ENCODE measurements around the gene PCDH9.

PCDH9 gene

GRCh38 chr13:67084066-67084465 lies 146.1 kb downstream of the PCDH9 start:
- no peak for DNase-seq (ENCODE audit: low spot score)

DNA sequence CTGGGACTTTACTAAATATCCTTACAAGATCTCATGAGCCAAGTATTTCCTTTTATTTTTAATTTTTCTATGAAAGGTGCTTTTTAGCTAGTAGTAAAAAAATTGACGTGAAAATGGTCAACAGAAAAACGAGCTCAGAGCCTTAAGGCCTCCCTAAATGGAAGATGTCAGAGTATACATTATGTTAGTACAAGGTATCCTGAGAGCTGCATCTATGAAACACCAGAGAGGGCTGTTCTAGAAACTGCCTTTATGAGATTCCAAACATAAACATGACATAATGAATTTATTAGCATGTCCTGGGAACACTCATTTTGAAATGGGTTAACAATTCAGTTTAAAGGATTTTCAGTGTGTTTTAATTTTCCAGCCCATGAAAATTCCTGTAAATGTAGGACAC lies 146.6 kb downstream of the PCDH9 start:
- no peak for DNase-seq (ENCODE audit: low spot score)

DNA sequence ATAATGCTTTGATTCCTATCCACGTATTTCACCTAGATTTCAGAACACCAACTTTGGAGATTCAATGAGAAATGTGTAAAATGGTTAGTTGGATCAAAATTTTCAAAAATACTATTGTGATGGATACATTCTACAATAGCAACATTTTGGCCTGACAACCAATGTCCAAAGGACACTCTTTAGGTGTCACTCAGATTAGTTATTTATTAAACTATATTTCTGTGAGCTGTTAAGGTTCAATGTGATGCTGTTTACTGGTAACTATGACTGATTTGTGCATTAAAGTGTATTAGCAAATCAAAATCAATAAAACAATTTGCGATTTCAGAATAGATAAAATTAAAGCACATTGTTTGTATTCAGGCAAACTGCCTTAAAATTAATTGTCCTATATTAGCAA lies 149.8 kb downstream of the PCDH9 start:
- no peak for DNase-seq (ENCODE audit: low spot score)

- no peak for DNase-seq (ENCODE audit: low spot score)
Measured at GRCh38 chr13:67078062-67078461, 152.1 kb downstream of the PCDH9 start.

GRCh38 chr13:67077132-67077531 lies 153.0 kb downstream of the PCDH9 start:
- no peak for DNase-seq (ENCODE audit: low spot score)

DNA sequence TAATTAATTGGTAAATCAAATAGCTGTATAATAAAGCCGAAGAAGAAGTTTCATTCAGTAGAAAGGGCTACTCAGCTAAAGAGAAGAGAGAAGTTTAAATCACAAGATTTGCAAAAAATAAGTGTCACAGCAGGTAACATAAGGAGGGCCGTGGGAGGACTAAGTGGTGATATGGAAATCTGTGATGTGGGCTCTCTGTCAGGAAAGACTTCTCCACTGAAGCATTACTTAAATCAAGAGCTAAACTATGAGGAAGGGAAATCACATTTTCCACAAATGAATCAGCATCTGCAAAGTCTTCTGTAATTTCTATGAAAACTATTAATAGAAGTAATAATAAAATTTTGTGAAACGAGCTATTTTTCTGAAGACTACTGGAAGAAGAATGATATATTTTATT lies 153.8 kb downstream of the PCDH9 start:
- DNase-seq (ENCODE audit: low spot score), result no peak

DNA sequence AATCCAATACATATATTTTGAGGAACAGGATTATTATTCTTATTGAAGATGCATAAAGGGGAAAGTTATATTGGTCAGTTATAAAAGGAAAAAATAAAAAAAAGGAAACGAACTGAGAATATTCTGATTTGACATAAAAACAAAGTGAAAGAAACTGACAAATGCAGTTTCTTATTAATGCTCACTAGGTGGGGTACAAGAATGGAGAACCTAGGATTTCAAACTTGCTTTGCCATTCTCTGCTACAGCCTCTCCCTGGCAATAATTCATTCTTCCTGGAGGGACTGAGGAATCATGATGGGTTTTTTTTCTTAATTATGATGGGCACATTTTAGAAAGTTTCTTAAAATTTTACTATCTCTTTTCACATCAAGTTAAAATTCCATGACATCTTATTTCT lies 154.9 kb downstream of the PCDH9 start:
- no peak for DNase-seq (ENCODE audit: low spot score)

GRCh38 chr13:67071918-67072598 lies 158.1 kb downstream of the PCDH9 start:
- DNase-seq (ENCODE audit: low spot score), result no peak

- DNase-seq (ENCODE audit: low spot score), result no peak
Measured at GRCh38 chr13:67070306-67070705, 159.8 kb downstream of the PCDH9 start.

DNA sequence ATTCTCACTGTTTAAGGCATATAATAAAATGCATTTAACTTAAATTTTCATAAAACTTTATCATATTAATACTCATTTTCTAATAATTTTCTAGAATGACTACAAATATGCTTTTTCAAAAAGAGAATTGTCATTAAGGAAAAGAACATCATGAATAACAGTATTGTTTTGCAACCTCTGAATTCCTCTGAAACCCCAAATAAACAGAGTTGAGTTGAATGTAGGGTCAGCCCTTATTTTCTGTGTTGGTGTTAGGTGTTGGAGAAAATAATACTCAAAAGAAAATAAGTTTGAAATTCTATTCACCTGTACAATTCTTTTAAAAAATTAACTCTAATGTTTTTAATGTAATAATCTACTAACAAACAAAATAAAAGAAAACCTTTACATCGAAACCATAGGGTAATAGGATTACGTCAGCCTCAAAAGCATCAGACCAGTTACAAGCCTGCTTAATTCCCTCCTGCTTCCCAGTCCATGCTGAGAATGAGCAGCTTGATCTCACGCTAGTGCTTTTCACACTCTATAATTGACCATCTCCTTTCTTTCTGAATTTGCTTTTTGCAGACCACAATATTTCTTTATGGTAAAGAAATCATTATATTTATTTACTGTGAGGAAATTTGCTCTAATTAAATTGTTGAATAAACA lies 160.9 kb downstream of the PCDH9 start:
- no peak for DNase-seq (ENCODE audit: low spot score)

GRCh38 chr13:67064920-67065319 lies 165.2 kb downstream of the PCDH9 start:
- no peak for DNase-seq (ENCODE audit: low spot score)

DNA sequence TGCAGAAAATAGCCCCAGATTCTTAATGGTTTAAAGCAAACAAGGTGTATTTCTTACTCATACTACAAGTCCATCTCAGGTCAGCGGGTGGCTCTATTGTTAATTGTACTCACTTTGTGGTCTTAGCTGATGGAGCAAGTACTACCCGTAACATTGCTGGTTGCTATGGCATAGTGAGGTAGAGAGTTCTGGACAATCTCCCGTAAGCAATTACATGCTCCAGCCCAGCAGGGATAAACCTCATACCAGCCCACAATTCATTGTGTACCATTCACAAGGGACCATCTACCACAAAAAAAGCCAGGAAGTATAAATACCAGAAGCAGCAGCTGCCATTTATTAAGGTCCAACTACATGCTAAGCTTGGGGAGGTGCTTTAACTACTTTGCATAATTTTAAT lies 167.1 kb downstream of the PCDH9 start:
- DNase-seq (ENCODE audit: low spot score), result no peak

- no peak for DNase-seq (ENCODE audit: low spot score)
Measured at GRCh38 chr13:67062160-67062559, 168.0 kb downstream of the PCDH9 start.

DNA sequence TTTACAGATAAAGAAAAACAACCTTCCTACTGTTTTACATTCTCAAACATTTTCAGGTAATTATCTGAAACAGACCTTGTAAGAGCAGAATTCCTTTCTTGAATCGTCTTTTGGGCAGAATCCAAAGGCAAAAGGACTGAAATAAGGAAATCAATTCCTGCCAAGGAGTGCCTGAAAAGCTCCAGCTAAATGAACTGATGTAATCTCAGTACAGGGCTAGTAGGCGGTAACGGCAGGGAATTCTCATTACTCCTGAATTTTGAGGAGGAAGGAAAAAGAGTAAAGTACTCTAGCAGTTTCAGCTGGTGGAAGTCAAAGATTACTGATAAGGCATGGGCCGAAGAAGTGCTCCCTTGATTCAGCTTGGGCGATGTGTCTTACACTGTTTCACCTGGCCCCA lies 168.4 kb downstream of the PCDH9 start:
- no peak for DNase-seq (ENCODE audit: low spot score)

- no peak for DNase-seq (ENCODE audit: low spot score)
Measured at GRCh38 chr13:67052550-67053490, 177.3 kb downstream of the PCDH9 start.

DNA sequence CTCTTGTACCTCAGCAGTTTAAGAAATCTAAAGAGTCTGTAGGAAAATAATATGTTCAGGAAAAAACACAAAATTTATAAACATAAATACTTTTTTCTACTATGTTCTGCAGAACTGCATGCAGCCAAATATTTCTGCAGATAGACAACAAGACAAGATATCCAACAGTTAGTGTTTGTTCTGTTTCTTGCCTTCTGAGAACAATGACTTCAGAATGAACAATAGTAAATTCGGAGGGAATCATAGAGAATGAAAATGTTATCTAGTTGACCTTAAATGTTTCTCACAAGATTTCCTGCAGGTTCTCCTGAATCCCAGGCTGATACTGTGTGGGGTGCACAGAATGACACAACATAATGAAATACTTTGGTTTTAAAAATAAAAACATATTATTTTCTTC lies 180.4 kb downstream of the PCDH9 start:
- DNase-seq (ENCODE audit: low spot score), result no peak

DNA sequence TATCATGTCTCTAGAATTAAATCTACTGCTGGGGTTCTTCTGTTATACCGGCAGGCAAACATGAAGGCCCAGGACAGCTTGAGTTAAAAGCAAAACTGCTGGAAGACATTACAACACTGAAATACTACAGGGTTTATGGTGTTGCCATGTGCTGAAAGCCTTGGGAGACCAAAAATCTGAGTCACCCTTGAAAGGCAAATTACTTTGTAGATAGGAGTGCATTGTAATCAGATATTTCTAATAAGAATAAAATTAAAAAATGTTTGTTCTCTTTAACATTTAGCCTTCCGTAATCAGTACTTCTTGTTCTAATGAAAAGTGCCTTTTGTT lies 181.3 kb downstream of the PCDH9 start:
- DNase-seq (ENCODE audit: low spot score), result no peak

DNA sequence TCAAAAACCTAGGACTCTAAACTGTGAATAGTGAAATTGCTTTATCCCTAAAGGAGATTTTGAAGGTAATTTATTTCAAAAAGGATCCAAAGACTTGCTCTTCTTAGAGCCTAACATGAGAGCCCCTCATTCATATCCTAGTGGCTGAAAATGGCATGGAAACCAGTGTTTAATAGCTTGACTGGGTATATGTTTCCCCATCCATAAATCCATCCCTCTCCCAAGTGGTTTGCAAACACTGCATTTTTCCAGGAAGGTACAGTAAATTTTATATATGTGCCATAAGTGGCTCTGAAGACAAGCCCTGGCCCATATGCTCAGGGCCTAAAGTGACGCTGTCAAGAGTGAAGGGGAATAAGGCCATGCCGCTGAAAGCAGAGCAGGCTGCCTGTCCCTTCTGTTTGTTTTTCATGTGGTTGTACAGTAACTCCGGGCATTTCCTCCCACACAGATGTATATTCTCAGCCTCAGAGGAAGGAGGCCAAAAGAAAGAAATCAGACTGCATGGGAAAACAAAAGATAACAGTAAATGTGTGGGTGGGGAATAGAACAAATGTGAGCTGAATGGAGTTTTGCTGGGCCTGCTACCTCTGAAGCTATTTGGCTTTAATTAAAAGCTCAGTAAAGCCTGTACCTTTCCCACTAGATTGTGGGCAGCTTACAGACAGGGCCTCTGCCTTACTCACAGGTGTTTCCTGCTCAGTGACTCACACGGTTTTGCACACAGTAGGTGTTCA lies 181.9 kb downstream of the PCDH9 start:
- no peak for DNase-seq (ENCODE audit: low spot score)

- DNase-seq (ENCODE audit: low spot score), result no peak
Measured at GRCh38 chr13:67045357-67045756, 184.8 kb downstream of the PCDH9 start.

DNA sequence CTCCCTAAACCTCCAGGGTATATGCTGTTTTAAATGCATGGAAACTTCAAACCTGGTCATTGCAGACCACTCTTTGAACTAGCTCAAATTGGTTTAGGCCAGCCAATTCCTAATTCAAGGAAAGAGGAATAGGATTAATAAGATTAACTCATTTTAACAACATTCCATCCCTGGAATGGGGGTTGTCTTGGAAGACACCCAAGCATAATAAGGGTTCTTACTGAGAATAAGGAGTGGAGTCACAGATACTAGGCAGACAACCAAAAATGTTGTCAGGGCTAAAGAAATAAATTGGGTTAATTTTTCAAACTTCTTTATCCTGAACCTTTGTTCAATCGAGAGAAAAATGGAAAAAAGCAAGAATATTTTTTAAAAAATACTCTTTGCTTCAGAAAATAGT lies 186.2 kb downstream of the PCDH9 start:
- no peak for DNase-seq (ENCODE audit: low spot score)

GRCh38 chr13:67042556-67042955 lies 187.6 kb downstream of the PCDH9 start:
- no peak for DNase-seq (ENCODE audit: low spot score)

DNA sequence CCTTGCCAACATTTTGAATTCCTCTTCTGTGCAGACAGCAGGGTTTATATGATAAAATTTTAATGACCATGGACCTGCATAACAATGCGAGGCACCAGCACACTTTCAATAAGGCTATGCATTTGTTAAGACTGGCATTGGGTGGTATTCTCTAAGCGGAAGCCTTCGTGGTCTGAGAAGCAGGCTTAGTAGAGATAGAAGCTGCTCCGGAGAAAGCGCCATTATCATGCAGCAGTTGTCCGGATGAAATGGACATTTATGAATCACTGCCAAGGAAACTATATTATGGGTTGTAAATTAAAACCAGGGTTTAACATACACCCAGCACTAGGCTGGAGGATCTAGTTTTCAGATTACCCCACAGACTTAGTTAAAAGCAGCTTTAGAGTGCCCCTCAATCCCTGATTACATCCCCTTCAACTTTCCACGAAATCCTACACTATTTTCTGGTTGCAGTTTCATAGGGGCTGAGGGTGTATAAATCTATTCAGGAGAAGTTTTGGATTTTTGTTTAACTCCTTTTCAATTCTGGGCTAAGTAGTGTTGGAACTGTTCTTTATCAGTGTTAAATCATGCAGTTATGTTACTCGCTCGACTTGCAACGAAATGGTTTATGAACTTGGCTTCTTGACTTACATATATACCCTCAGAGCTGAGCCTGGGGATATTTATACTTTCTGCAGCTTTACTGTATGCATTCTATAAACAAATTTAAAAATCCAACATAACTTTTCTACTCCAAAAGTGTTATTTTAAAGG lies 193.3 kb downstream of the PCDH9 start:
- DNase-seq (ENCODE audit: low spot score), result no peak
